CD4-positive, CD25-positive, alpha-beta regulatory T cell (primary cell): Measurements from ENCODE around the gene WDR38. TPM values are rescaled to one million over a fixed set of nuclear protein-coding genes. Genes with fewer than 3 reads are reported as not detected.

ENCODE experiments used
- ATAC-seq, 2 donors: fragments of 150-1000 bp; cut with Tn5 transposase; one replicate each; pipeline ENCODE4 v1.10.0; 2021; ENCODE audit warnings: low read depth in 2 of 2, moderate number of reproducible peaks in 2 of 2, moderate library complexity in 1 of 2
- DNase-seq, 3 donors: peaks; one replicate each; pipeline versions ENCODE4 v3.0.0 to v3.0.0-alpha.2; 2012 to 2022; ENCODE audit warnings: mixed read lengths in 1 of 3
- H3K27ac ChIP-seq: one replicate; pipeline ENCODE4 v1.7.0; 2013; ENCODE audit warnings: mild to moderate bottlenecking, low read length; ENCODE audit not compliant: insufficient read depth, poor library complexity, severe bottlenecking
- H3K27me3 ChIP-seq: one replicate; pipeline ENCODE4 v1.7.0; 2013; ENCODE audit warnings: low read length; ENCODE audit not compliant: control insufficient read depth, insufficient read depth
- H3K36me3 ChIP-seq: one replicate; pipeline ENCODE4 v1.7.0; 2013; ENCODE audit warnings: mild to moderate bottlenecking, low read length, moderate library complexity; ENCODE audit not compliant: control insufficient read depth, insufficient read depth
- H3K4me1 ChIP-seq: 2 replicates; pipeline ENCODE4 v1.7.0; 2013; ENCODE audit warnings: mild to moderate bottlenecking, low read length; ENCODE audit not compliant: insufficient read depth, control insufficient read depth, poor library complexity, severe bottlenecking
- H3K4me3 ChIP-seq: one replicate; pipeline ENCODE4 v1.7.0; 2013; ENCODE audit warnings: low read depth, mild to moderate bottlenecking, low read length, moderate library complexity
- H3K9me3 ChIP-seq, 2 experiments: 1 replicate in 1 of 2; 2 replicates in 1 of 2; pipeline ENCODE4 v1.7.0; 2013; ENCODE audit warnings: low read length in 2 of 2, mild to moderate bottlenecking in 1 of 2, moderate library complexity in 1 of 2; ENCODE audit not compliant: control insufficient read depth in 2 of 2
- H3K27ac Mint-ChIP-seq, 3 donors: one replicate each; pipeline ENCODE4 v1.8.0; 2020 to 2022; ENCODE audit warnings: mild to moderate bottlenecking in 3 of 3, mixed read lengths in 3 of 3, moderate library complexity in 2 of 3
- H3K27me3 Mint-ChIP-seq: one replicate; pipeline ENCODE4 v1.8.0; 2022; ENCODE audit warnings: mild to moderate bottlenecking, mixed read lengths
- H3K36me3 Mint-ChIP-seq: one replicate; pipeline ENCODE4 v1.8.0; 2020; ENCODE audit warnings: mixed read lengths
- H3K4me1 Mint-ChIP-seq, 4 donors: one replicate each; pipeline ENCODE4 v1.8.0; 2020 to 2022; ENCODE audit warnings: mixed read lengths in 4 of 4, mild to moderate bottlenecking in 1 of 4
- H3K4me3 Mint-ChIP-seq, 4 donors: one replicate each; pipeline ENCODE4 v1.8.0; 2020 to 2022; ENCODE audit warnings: mild to moderate bottlenecking in 4 of 4, mixed read lengths in 4 of 4, moderate library complexity in 3 of 4
- H3K9me3 Mint-ChIP-seq, 7 donors: one replicate each; pipeline ENCODE4 v1.8.0; 2020 to 2022; ENCODE audit warnings: mixed read lengths in 7 of 7, mild to moderate bottlenecking in 3 of 7, moderate library complexity in 2 of 7
- polyA plus RNA-seq, 4 donors: library from polyadenylated mRNA; unstranded; fragments of 300-500 nt; fragmentation: Illumina TruSeq; gene quantifications; one replicate each; pipeline ENCODE4 v1.2.3, GENCODE V29; 2021
- total RNA-seq: library from RNA; stranded (reverse); gene quantifications from one replicate; pipeline ENCODE4 v1.2.3, GENCODE V29; 2022

The WDR38 gene
- total and polyA plus RNA-seq, 5 donors from 2014 or later = not detected

- H3K27ac Mint-ChIP-seq = peak overlapping the region in 1 of 3 donors; percentile 65
- H3K27me3 Mint-ChIP-seq = no peaks in the 10 kb centered on the region
- Histone ChIP-seq H3K27ac (no peak overlapping the region), H3K36me3 (peaks cover 21% of the 10 kb centered on the region), H3K4me1 (peaks cover 40% of the 10 kb centered on the region), H3K4me3 (no peak overlapping the region), H3K9me3 (no peaks in the 10 kb centered on the region), H3K27me3 (no peaks in the 10 kb centered on the region)
- H3K9me3 Mint-ChIP-seq = no peaks in the 10 kb centered on the region
- H3K4me1 Mint-ChIP-seq = peaks cover 11 to 53% (median 27%) of the 10 kb centered on the region in 4 donors
- peak overlapping the region; percentile 67 to 98 (median 72) for H3K4me3 Mint-ChIP-seq
- ATAC-seq (no peak), DNase-seq (no peak)
- H3K36me3 Mint-ChIP-seq = peaks cover 19% of the 10 kb centered on the region
These were observed 10.2 kb downstream of the WDR38 start for GRCh38 chr9:124863371-124863871.

- Histone ChIP-seq H3K36me3 (peaks cover 19% of the 10 kb centered on the region), H3K4me1 (peaks cover 53% of the 10 kb centered on the region), H3K4me3 (peak overlapping the region; percentile 84), H3K27me3 (no peaks in the 10 kb centered on the region), H3K27ac (peak overlapping the region; percentile 94), H3K9me3 (no peaks in the 10 kb centered on the region)
- Mint-ChIP-seq H3K27me3 (no peaks in the 10 kb centered on the region), H3K4me3 (peak overlapping the region; percentile 95 to 99 (median 96)), H3K27ac (peak overlapping the region; percentile 88 to 96 (median 93)), H3K4me1 (peaks cover 15 to 55% (median 33%) of the 10 kb centered on the region in 4 donors), H3K36me3 (peaks cover 7% of the 10 kb centered on the region), H3K9me3 (no peaks in the 10 kb centered on the region)
- ATAC-seq (peak; percentile 72 to 74), DNase-seq (peak; percentile 87 to 92 (median 91))
These were observed 15.5 kb downstream of the WDR38 start for GRCh38 chr9:124868511-124869465.

- H3K4me3 Mint-ChIP-seq = peak overlapping the region; percentile 95 to 99 (median 96)
- H3K27me3 Mint-ChIP-seq = no peaks in the 10 kb centered on the region
- peak overlapping the region; percentile 95 to 99 (median 95) for H3K27ac Mint-ChIP-seq
- peak overlapping the region; percentile 94 for H3K27ac ChIP-seq
- peaks cover 15 to 60% (median 33%) of the 10 kb centered on the region in 4 donors for H3K4me1 Mint-ChIP-seq
- H3K4me3 ChIP-seq = peak overlapping the region; percentile 91
- H3K4me1 ChIP-seq = peaks cover 59% of the 10 kb centered on the region
- no peaks in the 10 kb centered on the region for H3K9me3 ChIP-seq
- DNase-seq = peak; percentile 29 to 53 (median 38)
- H3K36me3 ChIP-seq = peaks cover 26% of the 10 kb centered on the region
- ATAC-seq = peak; percentile 8 to 17
- no peaks in the 10 kb centered on the region for H3K9me3 Mint-ChIP-seq
- H3K36me3 Mint-ChIP-seq = peaks cover 10% of the 10 kb centered on the region
- H3K27me3 ChIP-seq = no peaks in the 10 kb centered on the region
These were observed 16.3 kb downstream of the WDR38 start for GRCh38 chr9:124869466-124869985.

GRCh38 chr9:124869986-124870560 is 16.8 kb downstream of the WDR38 start:
- Histone ChIP-seq H3K9me3 (no peaks in the 10 kb centered on the region), H3K27ac (peak overlapping the region; percentile 94), H3K4me1 (peaks cover 59% of the 10 kb centered on the region), H3K36me3 (peaks cover 31% of the 10 kb centered on the region), H3K27me3 (no peaks in the 10 kb centered on the region), H3K4me3 (peak overlapping the region; percentile 91)
- ATAC-seq (peak; percentile 72), DNase-seq (peak; percentile 57 to 94 (median 76))
- H3K27ac Mint-ChIP-seq = peak overlapping the region; percentile 95 to 99 (median 95)
- no peaks in the 10 kb centered on the region for H3K9me3 Mint-ChIP-seq
- H3K4me3 Mint-ChIP-seq = peak overlapping the region; percentile 95 to 99 (median 96)
- peaks cover 16% of the 10 kb centered on the region for H3K36me3 Mint-ChIP-seq
- H3K27me3 Mint-ChIP-seq = no peaks in the 10 kb centered on the region
- H3K4me1 Mint-ChIP-seq = peaks cover 15 to 65% (median 35%) of the 10 kb centered on the region in 4 donors

GRCh38 chr9:124870723-124871122 is 17.5 kb downstream of the WDR38 start:
- no peaks in the 10 kb centered on the region for H3K9me3 ChIP-seq
- ATAC-seq (no peak), DNase-seq (no peak)
- no peaks in the 10 kb centered on the region for H3K27me3 Mint-ChIP-seq
- peak overlapping the region; percentile 91 for H3K4me3 ChIP-seq
- H3K36me3 ChIP-seq = peaks cover 38% of the 10 kb centered on the region
- peaks cover 20% of the 10 kb centered on the region for H3K36me3 Mint-ChIP-seq
- no peaks in the 10 kb centered on the region for H3K9me3 Mint-ChIP-seq
- H3K4me3 Mint-ChIP-seq = peak overlapping the region; percentile 95 to 99 (median 96)
- peaks cover 59% of the 10 kb centered on the region for H3K4me1 ChIP-seq
- peak overlapping the region; percentile 95 to 99 (median 95) for H3K27ac Mint-ChIP-seq
- peak overlapping the region; percentile 94 for H3K27ac ChIP-seq
- peaks cover 15 to 68% (median 35%) of the 10 kb centered on the region in 4 donors for H3K4me1 Mint-ChIP-seq
- no peaks in the 10 kb centered on the region for H3K27me3 ChIP-seq

- Histone ChIP-seq H3K9me3 (no peaks in the 10 kb centered on the region), H3K27ac (peak overlapping the region; percentile 94), H3K27me3 (no peaks in the 10 kb centered on the region), H3K4me3 (peak overlapping the region; percentile 91), H3K36me3 (peaks cover 42% of the 10 kb centered on the region), H3K4me1 (peaks cover 59% of the 10 kb centered on the region)
- peak overlapping the region; percentile 81 to 95 (median 95) for H3K27ac Mint-ChIP-seq
- H3K36me3 Mint-ChIP-seq = peaks cover 20% of the 10 kb centered on the region
- H3K27me3 Mint-ChIP-seq = no peaks in the 10 kb centered on the region
- H3K4me1 Mint-ChIP-seq = peaks cover 15 to 68% (median 35%) of the 10 kb centered on the region in 4 donors
- H3K9me3 Mint-ChIP-seq = no peaks in the 10 kb centered on the region
- peak overlapping the region; percentile 95 to 99 (median 96) for H3K4me3 Mint-ChIP-seq
- DNase-seq (no peak), ATAC-seq (no peak)
These were observed 17.9 kb downstream of the WDR38 start for GRCh38 chr9:124871156-124871561.

- Histone ChIP-seq H3K27ac (no peak overlapping the region), H3K9me3 (no peaks in the 10 kb centered on the region), H3K27me3 (no peaks in the 10 kb centered on the region), H3K36me3 (peaks cover 66% of the 10 kb centered on the region), H3K4me3 (no peak overlapping the region), H3K4me1 (peaks cover 48% of the 10 kb centered on the region)
- peaks cover 32% of the 10 kb centered on the region for H3K36me3 Mint-ChIP-seq
- H3K4me3 Mint-ChIP-seq = no peak overlapping the region
- DNase-seq (no peak), ATAC-seq (no peak)
- peak overlapping the region in 2 of 3 donors; percentile 68 to 95 for H3K27ac Mint-ChIP-seq
- H3K27me3 Mint-ChIP-seq = no peaks in the 10 kb centered on the region
- no peaks in the 10 kb centered on the region for H3K9me3 Mint-ChIP-seq
- peaks cover 11 to 61% (median 37%) of the 10 kb centered on the region in 4 donors for H3K4me1 Mint-ChIP-seq
These were observed 20.4 kb downstream of the WDR38 start for GRCh38 chr9:124873664-124874063.
